GM18907 (cell line): ENCODE data around the gene CITED2.

Source experiments
- ATAC-seq: cut with Tn5 transposase; IDR thresholded peaks from one replicate; pipeline ENCODE4 v1.9.1; 2021; ENCODE audit warnings: mild to moderate bottlenecking, moderate library complexity; ENCODE audit not compliant: unreplicated experiment

CITED2 gene

GRCh38 chr6:139334806-139335446 is 39.5 kb downstream of the CITED2 start:
- ATAC-seq, result no peak

- no peak for ATAC-seq
Measured at GRCh38 chr6:139330826-139331500, 43.5 kb downstream of the CITED2 start.

GRCh38 chr6:139330306-139330705 is 44.1 kb downstream of the CITED2 start:
- ATAC-seq, result no peak

GRCh38 chr6:139329224-139329623 is 45.2 kb downstream of the CITED2 start:
- no peak for ATAC-seq

GRCh38 chr6:139327038-139327437 is 47.4 kb downstream of the CITED2 start:
- ATAC-seq, result peak; percentile 75

- ATAC-seq, result peak; percentile 36
Measured at GRCh38 chr6:139325686-139326085, 48.8 kb downstream of the CITED2 start.

- peak; percentile 52 for ATAC-seq
Measured at GRCh38 chr6:139325125-139325524, 49.3 kb downstream of the CITED2 start.

- no peak for ATAC-seq
Measured at GRCh38 chr6:139324301-139324555, 50.2 kb downstream of the CITED2 start.

- ATAC-seq, result peak; percentile 50
Measured at GRCh38 chr6:139323511-139324300, 50.7 kb downstream of the CITED2 start.
